GM23248 (cell line): ENCODE results near the gene CHST7.

Experiments
- EZH2 ChIP-seq: fragments of 200-600 bp; sonication (generic); IDR thresholded peaks from 2 replicates; pipeline ENCODE4 v1.6.1; 2018; ENCODE audit warnings: antibody characterized with exemption, mild to moderate bottlenecking; ENCODE audit not compliant: insufficient read depth, poor library complexity, severe bottlenecking
- EZH2phosphoT487 ChIP-seq: fragments of 200-600 bp; sonication (generic); IDR thresholded peaks from 2 replicates; pipeline ENCODE4 v1.6.1; 2018; ENCODE audit warnings: antibody characterized with exemption, moderate library complexity, mild to moderate bottlenecking, low read depth; ENCODE audit not compliant: insufficient read depth

- TF ChIP-seq EZH2: no peak
- no peak for TF ChIP-seq EZH2phosphoT487
Observed at GRCh38 chrX:46637938-46638337, 64.4 kb downstream of the CHST7 start.
